Neural cell (in vitro differentiated cells): ENCODE measurements around the gene PRSS38. TPM values are rescaled to one million over a fixed set of nuclear protein-coding genes. Genes with fewer than 3 reads are reported as not detected.
A peak's percentile ranks its signal among the peaks of the same experiment; 100 is the strongest.

Source experiments
- H2AFZ ChIP-seq: fragments of 200-600, 300-800 bp; sonication (generic), shearing (Covaris generic); 2 replicates; pipeline ENCODE4 v1.6.0; 2014; ENCODE audit warnings: low read depth, mild to moderate bottlenecking, antibody characterized with exemption, low read length, moderate library complexity
- H3F3A ChIP-seq: fragments of 200-600 bp; shearing (Covaris generic); 2 replicates; pipeline ENCODE4 v1.6.1; 2016; ENCODE audit warnings: mild to moderate bottlenecking, moderate library complexity, mixed read lengths, antibody characterized with exemption, low read length; ENCODE audit not compliant: insufficient read depth, poor library complexity, severe bottlenecking
- H3K27ac ChIP-seq: fragments of 200-600, 300-800 bp; sonication (generic), shearing (Covaris generic); 2 replicates; pipeline ENCODE4 v1.5.1; 2014; ENCODE audit warnings: mild to moderate bottlenecking, low read length, moderate library complexity
- H3K27me3 ChIP-seq: fragments of 300-800, 200-600 bp; sonication (generic), shearing (Covaris generic); 2 replicates; pipeline ENCODE4 v1.6.0; 2014; ENCODE audit warnings: mild to moderate bottlenecking, low read depth, low read length, moderate library complexity; ENCODE audit not compliant: insufficient read depth
- H3K36me3 ChIP-seq: fragments of 300-800, 200-600 bp; sonication (generic), shearing (Covaris generic); 2 replicates; pipeline ENCODE4 v1.5.1; 2014; ENCODE audit warnings: mild to moderate bottlenecking, antibody characterized with exemption, low read length, moderate library complexity; ENCODE audit not compliant: insufficient read depth
- H3K4me2 ChIP-seq: fragments of 300-800, 200-600 bp; sonication (generic), shearing (Covaris generic); 2 replicates; pipeline ENCODE4 v1.6.0; 2014; ENCODE audit warnings: mild to moderate bottlenecking, low read length
- H3K4me3 ChIP-seq: fragments of 300-800, 200-600 bp; sonication (generic), shearing (Covaris generic); 2 replicates; pipeline ENCODE4 v1.5.1; 2014; ENCODE audit warnings: mild to moderate bottlenecking, low read length, moderate library complexity
- H3K79me2 ChIP-seq: fragments of 200-600 bp; shearing (Covaris generic); replicated peaks from 2 replicates; pipeline ENCODE4 v1.6.0; 2014; ENCODE audit warnings: mild to moderate bottlenecking, low read length, moderate library complexity; ENCODE audit not compliant: insufficient read depth
- H3K9ac ChIP-seq: fragments of 300-800, 200-600 bp; sonication (generic), shearing (Covaris generic); 2 replicates; pipeline ENCODE4 v1.6.1; 2016; ENCODE audit warnings: mild to moderate bottlenecking, low read length, mixed read lengths
- H3K9me2 ChIP-seq: fragments of 200-600 bp; shearing (Covaris generic); 2 replicates; pipeline ENCODE4 v1.6.1; 2016; ENCODE audit warnings: mild to moderate bottlenecking, low read length, mixed read lengths; ENCODE audit not compliant: insufficient read depth
- H3K9me3 ChIP-seq: fragments of 200-600, 300-800 bp; sonication (generic), shearing (Covaris generic); 2 replicates; pipeline ENCODE4 v1.6.1; 2016; ENCODE audit warnings: mild to moderate bottlenecking, mixed run types, low read length, moderate library complexity, mixed read lengths
- H4K20me1 ChIP-seq: fragments of 200-600 bp; shearing (Covaris generic); 2 replicates; pipeline ENCODE4 v1.6.1; 2016; ENCODE audit warnings: mild to moderate bottlenecking, mixed run types; ENCODE audit not compliant: insufficient read depth
- EP300 ChIP-seq: fragments of 450-650 bp; conservative IDR thresholded peaks from 2 replicates; pipeline ENCODE4 v1.6.1; 2014; ENCODE audit warnings: antibody characterized with exemption, mild to moderate bottlenecking, moderate library complexity; ENCODE audit not compliant: poor library complexity, severe bottlenecking
- EZH2 ChIP-seq: fragments of 200-600, 300-800 bp; shearing (Covaris generic), sonication (generic); IDR thresholded peaks from 2 replicates; pipeline ENCODE4 v1.6.1; 2014; ENCODE audit warnings: antibody characterized with exemption, low read length, borderline replicate concordance, mild to moderate bottlenecking; ENCODE audit not compliant: insufficient read depth, poor library complexity, severe bottlenecking
- MXI1 ChIP-seq: fragments of 450-650 bp; conservative IDR thresholded peaks from 2 replicates; pipeline ENCODE4 v1.6.1; 2014; ENCODE audit warnings: antibody characterized with exemption, mild to moderate bottlenecking; ENCODE audit not compliant: poor library complexity, severe bottlenecking
- POLR2AphosphoS5 ChIP-seq: IDR thresholded peaks from 2 replicates; pipeline ENCODE4 v1.6.1; 2012
- RAD21 ChIP-seq: fragments of 450-650 bp; conservative IDR thresholded peaks from 2 replicates; pipeline ENCODE4 v1.6.1; 2014; ENCODE audit warnings: antibody characterized with exemption, mild to moderate bottlenecking, moderate library complexity
- REST ChIP-seq: IDR thresholded peaks from 2 replicates; pipeline ENCODE4 v1.6.1; 2012; ENCODE audit warnings: borderline replicate concordance
- SMC3 ChIP-seq: fragments of 450-650 bp; conservative IDR thresholded peaks from 2 replicates; pipeline ENCODE4 v1.6.1; 2014; ENCODE audit warnings: antibody characterized with exemption, mild to moderate bottlenecking, moderate library complexity; ENCODE audit not compliant: poor library complexity
- polyA plus RNA-seq: library from polyadenylated mRNA; depleted of rRNA; stranded (reverse); fragments of >200 nt; gene quantifications from 2 replicates; pipeline ENCODE4 v1.2.3, GENCODE V29; 2014
- TF ChIP-seq, protein P1 (sequence below): fragments of 450-650 bp; IDR thresholded peaks from 2 replicates; pipeline ENCODE4 v1.5.1; 2014; ENCODE audit warnings: antibody characterized with exemption, mild to moderate bottlenecking, moderate library complexity; ENCODE audit not compliant: poor library complexity, severe bottlenecking

The PRSS38 gene
- polyA plus RNA-seq, 1 donor from 2014 or later = not detected

DNA sequence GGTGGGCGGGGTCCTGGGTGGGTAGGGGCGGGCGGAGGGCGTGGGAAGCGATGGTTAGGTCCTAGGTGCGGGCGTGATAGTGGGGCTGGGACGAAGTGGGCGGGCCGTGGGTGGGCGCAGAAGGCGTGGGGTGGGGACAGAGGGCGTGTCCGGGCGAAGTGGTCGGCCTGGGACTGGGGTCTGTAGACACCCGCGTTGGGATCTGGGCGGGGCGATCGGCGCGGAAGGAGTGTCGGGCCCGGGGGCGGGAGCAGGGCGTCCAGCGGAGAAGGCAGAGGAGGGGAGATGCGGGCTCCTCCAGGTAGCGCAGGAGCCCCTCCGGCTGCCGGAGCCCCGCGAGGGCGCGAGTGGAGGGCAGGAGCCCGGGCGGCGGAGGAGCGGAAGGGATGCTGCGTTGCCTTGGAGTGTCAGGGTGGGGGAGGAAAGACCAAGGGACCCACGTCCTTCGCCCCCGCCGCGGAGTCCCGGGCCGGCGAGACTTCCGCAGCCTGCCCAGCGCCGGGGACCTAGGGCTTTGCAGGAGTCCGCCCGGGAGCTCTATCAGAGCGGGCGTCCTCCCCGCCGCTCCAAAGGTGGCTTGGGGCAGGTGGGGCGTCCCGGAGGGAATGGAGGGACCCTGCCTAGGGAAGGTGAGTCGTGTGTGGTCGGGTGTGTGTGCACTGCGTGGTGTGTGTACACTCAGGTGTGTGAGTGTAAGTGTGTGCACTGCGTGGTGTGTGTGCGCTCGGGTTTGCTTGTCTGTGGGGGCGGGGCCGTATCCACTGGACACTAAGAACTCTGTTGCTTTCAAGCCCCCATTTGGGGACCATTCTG is 27.0 kb upstream of the PRSS38 start:
- TF ChIP-seq, protein P1, sequence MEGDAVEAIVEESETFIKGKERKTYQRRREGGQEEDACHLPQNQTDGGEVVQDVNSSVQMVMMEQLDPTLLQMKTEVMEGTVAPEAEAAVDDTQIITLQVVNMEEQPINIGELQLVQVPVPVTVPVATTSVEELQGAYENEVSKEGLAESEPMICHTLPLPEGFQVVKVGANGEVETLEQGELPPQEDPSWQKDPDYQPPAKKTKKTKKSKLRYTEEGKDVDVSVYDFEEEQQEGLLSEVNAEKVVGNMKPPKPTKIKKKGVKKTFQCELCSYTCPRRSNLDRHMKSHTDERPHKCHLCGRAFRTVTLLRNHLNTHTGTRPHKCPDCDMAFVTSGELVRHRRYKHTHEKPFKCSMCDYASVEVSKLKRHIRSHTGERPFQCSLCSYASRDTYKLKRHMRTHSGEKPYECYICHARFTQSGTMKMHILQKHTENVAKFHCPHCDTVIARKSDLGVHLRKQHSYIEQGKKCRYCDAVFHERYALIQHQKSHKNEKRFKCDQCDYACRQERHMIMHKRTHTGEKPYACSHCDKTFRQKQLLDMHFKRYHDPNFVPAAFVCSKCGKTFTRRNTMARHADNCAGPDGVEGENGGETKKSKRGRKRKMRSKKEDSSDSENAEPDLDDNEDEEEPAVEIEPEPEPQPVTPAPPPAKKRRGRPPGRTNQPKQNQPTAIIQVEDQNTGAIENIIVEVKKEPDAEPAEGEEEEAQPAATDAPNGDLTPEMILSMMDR = no peak
- TF ChIP-seq EZH2 (no peak), RAD21 (no peak), REST (no peak), MXI1 (no peak), POLR2AphosphoS5 (no peak), SMC3 (no peak), EP300 (no peak)
- H4K20me1 ChIP-seq = no peaks in the 10 kb centered on the region
- peak overlapping the region; percentile 85 for H3K4me3 ChIP-seq
- H3K27ac ChIP-seq = no peak overlapping the region
- peak overlapping the region; percentile 72 for H3K4me2 ChIP-seq
- H3F3A ChIP-seq = no peaks in the 10 kb centered on the region
- no peaks in the 10 kb centered on the region for H3K9me3 ChIP-seq
- H3K36me3 ChIP-seq = no peaks in the 10 kb centered on the region
- H3K79me2 ChIP-seq = no peaks in the 10 kb centered on the region
- peak overlapping the region; percentile 56 for H3K9ac ChIP-seq
- no peaks in the 10 kb centered on the region for H3K9me2 ChIP-seq
- H2AFZ ChIP-seq = no peak overlapping the region
- peaks cover 17% of the 10 kb centered on the region for H3K27me3 ChIP-seq

DNA sequence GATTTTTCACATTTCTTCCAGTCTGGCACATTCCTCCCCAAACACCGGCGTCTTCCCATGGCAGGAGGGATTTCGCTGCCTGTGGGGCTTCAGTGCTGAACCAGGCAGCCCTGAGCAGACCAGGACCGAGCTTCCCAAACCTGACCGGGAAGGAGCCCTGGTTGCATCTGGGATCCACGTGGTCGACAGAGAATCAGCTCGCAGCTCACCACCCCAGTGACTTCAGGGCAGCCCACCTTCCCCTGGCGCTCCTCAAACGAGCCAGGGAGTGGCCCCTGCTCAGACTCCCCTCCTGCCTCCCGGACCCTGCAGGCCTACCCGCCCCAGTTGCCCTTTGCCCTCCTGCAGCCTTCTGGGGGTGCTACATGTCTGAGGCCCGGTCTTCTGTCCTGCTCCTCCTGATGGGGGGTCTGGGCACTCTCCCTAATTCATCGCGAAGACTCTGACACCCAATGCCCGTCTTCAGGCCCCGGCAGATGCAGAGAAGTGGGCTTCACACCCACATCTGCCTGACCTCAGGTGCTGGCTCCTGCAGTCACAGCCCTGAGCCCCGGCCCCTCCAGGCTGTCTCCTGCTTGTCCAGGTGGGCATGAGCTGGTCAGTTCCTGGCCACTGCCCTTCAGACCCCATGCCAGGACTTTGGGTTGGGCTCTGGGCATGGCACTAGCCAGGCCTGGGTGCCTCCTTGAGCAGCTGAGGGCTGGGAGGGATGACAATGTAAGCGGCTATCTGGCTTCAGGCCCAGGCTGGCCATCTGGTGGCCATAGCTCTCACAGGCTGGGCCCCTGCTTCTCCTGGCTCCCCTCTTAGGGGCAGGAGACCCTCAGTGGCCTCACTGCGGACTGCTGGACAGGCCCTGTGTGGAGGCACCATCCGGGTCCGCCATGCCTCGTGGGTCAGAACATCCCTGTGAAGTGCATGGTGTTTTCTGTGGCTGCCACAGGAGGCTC is 26.1 kb upstream of the PRSS38 start:
- Histone ChIP-seq H3K4me2 (peak overlapping the region; percentile 72), H3K9me2 (no peaks in the 10 kb centered on the region), H3K4me3 (peak overlapping the region; percentile 85), H3K9me3 (no peaks in the 10 kb centered on the region), H3K36me3 (no peaks in the 10 kb centered on the region), H3K79me2 (no peaks in the 10 kb centered on the region), H3F3A (no peaks in the 10 kb centered on the region), H4K20me1 (no peaks in the 10 kb centered on the region), H3K27ac (no peak overlapping the region), H3K27me3 (peaks cover 17% of the 10 kb centered on the region), H2AFZ (no peak overlapping the region), H3K9ac (peak overlapping the region; percentile 56)
- no peak for TF ChIP-seq POLR2AphosphoS5
- no peak for TF ChIP-seq EZH2
- TF ChIP-seq MXI1 = no peak
- no peak for TF ChIP-seq REST
